Measurements from ENCODE around the gene ZFP1. TPM values are rescaled to one million over a fixed set of nuclear protein-coding genes. Genes with fewer than 3 reads are reported as not detected.
A peak's percentile ranks its signal among the peaks of the same experiment; 100 is the strongest.

ZFP1 gene
- total RNA-seq, 2 experiments from 2014 or later, result 23.9 to 25.0 TPM

DNA sequence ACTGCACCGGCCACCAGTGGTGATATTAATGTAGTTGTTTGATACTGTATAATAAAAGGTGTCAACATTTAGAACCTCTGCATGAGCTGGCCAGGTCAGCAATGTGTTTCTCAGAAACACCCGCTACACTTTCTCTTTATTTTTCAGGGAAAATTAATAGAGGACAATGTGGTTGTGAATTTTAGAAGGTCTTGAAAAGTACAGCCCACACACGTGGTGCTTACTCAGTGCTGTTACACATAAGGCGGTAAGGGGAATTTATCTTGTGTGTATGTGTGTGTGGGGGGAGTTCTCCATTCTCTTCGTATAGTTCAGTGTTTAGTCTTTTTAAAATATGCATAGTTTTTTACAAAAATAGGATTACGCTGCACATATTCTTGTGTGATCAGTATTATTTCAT is 4.4 kb upstream of the ZFP1 start:
- intact Hi-C loops (cut with micrococcal nuclease; ENCODE audit: unreplicated experiment), result no loop called here
- Histone ChIP-seq H3K9me2 (ENCODE audit: insufficient read depth, low read length) (no peaks in the 10 kb centered on the region), H3K4me2 (ENCODE audit: low read length) (no peak overlapping the region), H2AFZ (ENCODE audit: low read length) (no peak overlapping the region), H3K9me3 (ENCODE audit: low read length) (no peaks in the 10 kb centered on the region), H3K4me1 (ENCODE audit: insufficient read depth, low read length, poor library complexity, severe bottlenecking) (peaks cover 10% of the 10 kb centered on the region), H3K4me3 (ENCODE audit: low read depth, low read length, poor library complexity, severe bottlenecking) (no peak overlapping the region), H3K27ac (ENCODE audit: low read depth, low read length, poor library complexity, severe bottlenecking) (no peak overlapping the region), H4K20me1 (ENCODE audit: insufficient read depth, low read length) (no peaks in the 10 kb centered on the region), H3K79me2 (ENCODE audit: insufficient read depth, low read depth, low read length) (peaks cover 1% of the 10 kb centered on the region; the same call in 1 of the 2 replicates), H3K36me3 (ENCODE audit: insufficient read depth, low read length) (no peaks in the 10 kb centered on the region)
- no peak for DNase-seq (ENCODE audit: low spot score)
- BruUV-seq (replicated peaks), result no TSS peak
- POLR2A ChIA-PET, result interaction anchor here (0.5 kb wide), 1 partner anchor 159 kb away, joined by 4 read pairs; the partner anchor contains the start of gene WDR59
- TF ChIP-seq EZH2phosphoT487 (IDR thresholded peaks at IDR 0.05; ENCODE audit: borderline replicate concordance, low read depth, low read length), result no peak
- TF ChIP-seq, protein P1, sequence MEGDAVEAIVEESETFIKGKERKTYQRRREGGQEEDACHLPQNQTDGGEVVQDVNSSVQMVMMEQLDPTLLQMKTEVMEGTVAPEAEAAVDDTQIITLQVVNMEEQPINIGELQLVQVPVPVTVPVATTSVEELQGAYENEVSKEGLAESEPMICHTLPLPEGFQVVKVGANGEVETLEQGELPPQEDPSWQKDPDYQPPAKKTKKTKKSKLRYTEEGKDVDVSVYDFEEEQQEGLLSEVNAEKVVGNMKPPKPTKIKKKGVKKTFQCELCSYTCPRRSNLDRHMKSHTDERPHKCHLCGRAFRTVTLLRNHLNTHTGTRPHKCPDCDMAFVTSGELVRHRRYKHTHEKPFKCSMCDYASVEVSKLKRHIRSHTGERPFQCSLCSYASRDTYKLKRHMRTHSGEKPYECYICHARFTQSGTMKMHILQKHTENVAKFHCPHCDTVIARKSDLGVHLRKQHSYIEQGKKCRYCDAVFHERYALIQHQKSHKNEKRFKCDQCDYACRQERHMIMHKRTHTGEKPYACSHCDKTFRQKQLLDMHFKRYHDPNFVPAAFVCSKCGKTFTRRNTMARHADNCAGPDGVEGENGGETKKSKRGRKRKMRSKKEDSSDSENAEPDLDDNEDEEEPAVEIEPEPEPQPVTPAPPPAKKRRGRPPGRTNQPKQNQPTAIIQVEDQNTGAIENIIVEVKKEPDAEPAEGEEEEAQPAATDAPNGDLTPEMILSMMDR (conservative IDR thresholded peaks at IDR 0.05; ENCODE audit: low read length), result no peak
- CTCF ChIA-PET (ENCODE audit: unreplicated experiment), result no interaction called here

DNA sequence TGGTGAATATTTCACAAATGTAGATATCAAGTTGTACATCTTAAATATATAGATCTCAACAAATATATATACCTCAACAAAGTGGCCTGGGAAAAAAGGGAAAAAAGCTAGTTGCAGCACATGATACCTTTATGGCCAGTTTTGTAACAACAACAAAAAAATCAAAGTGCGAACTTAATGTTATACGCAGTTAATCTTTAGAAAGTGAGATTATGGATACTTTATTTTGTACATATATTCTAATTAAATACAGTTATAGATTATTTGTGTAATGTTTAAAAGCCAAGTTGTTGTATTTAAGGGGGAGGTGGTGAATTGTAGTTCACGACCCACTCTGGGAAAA is 385 bp upstream of the ZFP1 start:
- Histone ChIP-seq H3K4me2 (ENCODE audit: low read length) (peak overlapping the region; percentile 94; the same call in 1 of the 2 replicates), H3K27ac (ENCODE audit: low read depth, low read length, poor library complexity, severe bottlenecking) (no peak overlapping the region), H3K9me2 (ENCODE audit: insufficient read depth, low read length) (no peaks in the 10 kb centered on the region), H3K36me3 (ENCODE audit: insufficient read depth, low read length) (peaks cover 27% of the 10 kb centered on the region), H3K9me3 (ENCODE audit: low read length) (peaks cover 26% of the 10 kb centered on the region), H4K20me1 (ENCODE audit: insufficient read depth, low read length) (0 out of 2 replicates have a peak, but pooled peaks cover 3% of the 10 kb centered on the region), H3K4me3 (ENCODE audit: low read depth, low read length, poor library complexity, severe bottlenecking) (peak overlapping the region; percentile 79), H2AFZ (ENCODE audit: low read length) (peak overlapping the region; percentile 65; the same call in 1 of the 2 replicates), H3K79me2 (ENCODE audit: insufficient read depth, low read depth, low read length) (peaks cover 41% of the 10 kb centered on the region), H3K4me1 (ENCODE audit: insufficient read depth, low read length, poor library complexity, severe bottlenecking) (peaks cover 9% of the 10 kb centered on the region)
- DNase-seq (ENCODE audit: low spot score), result no peak
- intact Hi-C loops (cut with micrococcal nuclease; ENCODE audit: unreplicated experiment), result no loop called here
- CTCF ChIA-PET (ENCODE audit: unreplicated experiment), result no interaction called here
- TF ChIP-seq EZH2phosphoT487 (IDR thresholded peaks at IDR 0.05; ENCODE audit: borderline replicate concordance, low read depth, low read length), result no peak
- TF ChIP-seq, protein P1 (conservative IDR thresholded peaks at IDR 0.05; ENCODE audit: low read length), result no peak
- no TSS peak for BruUV-seq (replicated peaks)
- POLR2A ChIA-PET, result interaction anchor here (0.6 kb wide), 1 partner anchor 308 kb away, joined by 3 read pairs; no protein-coding TSS in a partner anchor

DNA sequence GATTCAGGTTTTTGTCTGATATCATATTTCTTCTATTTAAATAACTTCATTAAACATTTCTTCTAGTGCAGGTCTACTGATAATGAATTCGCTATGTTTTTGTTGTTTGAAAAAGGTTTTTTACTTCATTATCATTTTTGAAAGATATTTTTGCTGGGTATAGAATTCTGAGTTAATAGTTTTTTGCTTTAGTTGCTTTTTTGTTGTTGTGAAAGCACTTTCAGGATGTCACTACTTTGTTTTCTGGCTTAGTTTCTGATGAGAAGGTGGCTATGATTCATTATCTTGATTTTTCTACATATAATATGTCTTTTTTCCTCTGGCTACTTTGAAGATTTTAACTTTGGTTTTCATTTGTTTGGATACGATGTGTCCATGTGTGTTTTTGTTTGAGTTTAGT is 3.5 kb downstream of the ZFP1 start:
- Histone ChIP-seq H3K36me3 (ENCODE audit: insufficient read depth, low read length) (peaks cover 64% of the 10 kb centered on the region), H3K9me2 (ENCODE audit: insufficient read depth, low read length) (no peaks in the 10 kb centered on the region), H3K79me2 (ENCODE audit: insufficient read depth, low read depth, low read length) (peaks cover 50% of the 10 kb centered on the region), H4K20me1 (ENCODE audit: insufficient read depth, low read length) (0 out of 2 replicates have a peak, but pooled peaks cover 3% of the 10 kb centered on the region), H3K4me3 (ENCODE audit: low read depth, low read length, poor library complexity, severe bottlenecking) (no peak overlapping the region), H2AFZ (ENCODE audit: low read length) (no peak overlapping the region), H3K9me3 (ENCODE audit: low read length) (peaks cover 37% of the 10 kb centered on the region), H3K4me2 (ENCODE audit: low read length) (no peak overlapping the region), H3K4me1 (ENCODE audit: insufficient read depth, low read length, poor library complexity, severe bottlenecking) (peaks cover 9% of the 10 kb centered on the region), H3K27ac (ENCODE audit: low read depth, low read length, poor library complexity, severe bottlenecking) (no peak overlapping the region)
- DNase-seq (ENCODE audit: low spot score), result no peak
- ChIA-PET CTCF (ENCODE audit: unreplicated experiment) (no interaction called here), POLR2A (no interaction called here)
- BruUV-seq (replicated peaks), result no TSS peak
- intact Hi-C loops (cut with micrococcal nuclease; ENCODE audit: unreplicated experiment), result no loop called here
- TF ChIP-seq, protein P1 (conservative IDR thresholded peaks at IDR 0.05; ENCODE audit: low read length), result no peak
- TF ChIP-seq EZH2phosphoT487 (IDR thresholded peaks at IDR 0.05; ENCODE audit: borderline replicate concordance, low read depth, low read length), result no peak
